ENCODE measurements around the gene PRRT4.

Gene PRRT4

DNA sequence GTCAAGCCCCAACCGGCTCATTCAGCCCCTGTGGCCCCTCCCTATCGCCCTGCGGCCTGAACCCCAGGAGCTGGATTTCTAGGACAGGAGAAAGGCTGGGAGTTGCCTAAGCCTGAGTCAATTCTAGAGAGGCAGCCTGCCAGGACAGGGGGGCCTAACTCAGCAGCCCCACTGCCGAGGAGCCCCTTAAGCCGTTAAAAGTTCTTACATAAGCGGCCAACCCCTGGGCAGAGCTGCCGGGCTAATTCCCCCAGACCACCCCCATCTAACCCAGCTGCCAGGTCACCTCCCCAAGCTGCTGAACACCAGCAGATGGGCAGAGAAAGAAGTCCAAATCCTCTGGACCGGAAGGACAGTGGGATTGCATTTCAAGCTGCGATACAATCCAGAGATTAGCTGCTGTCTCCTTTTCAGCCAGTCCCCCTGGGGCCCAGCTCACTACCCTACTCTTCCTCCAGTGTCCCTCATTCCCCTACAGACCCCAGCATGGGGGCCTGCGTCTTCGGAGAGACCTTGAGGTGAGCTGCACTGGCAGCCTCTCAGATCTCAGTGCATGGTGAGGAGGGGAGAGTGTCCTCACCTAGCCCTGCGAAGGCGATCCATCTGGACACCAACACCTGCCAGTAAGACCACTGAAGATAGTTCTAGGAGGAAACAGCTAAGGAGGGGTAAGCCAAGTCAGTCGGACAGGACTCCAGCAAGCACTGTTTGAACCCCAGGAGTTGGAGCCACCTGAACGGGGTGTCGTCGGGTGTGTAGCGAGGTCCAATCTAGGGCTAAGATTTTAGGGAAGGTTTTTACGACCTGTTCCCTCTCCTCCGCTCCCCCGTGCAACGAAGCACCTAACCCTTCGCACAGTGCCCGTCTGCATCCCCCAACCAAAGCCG, 47.5 kb upstream of the PRRT4 start:
- no peak for ATAC-seq
- TF ChIP-seq ZFP30 (CRISPR knock-in tag; IDR thresholded peaks at IDR 0.05) (no peak), GLIS3 (CRISPR knock-in tag; IDR thresholded peaks at IDR 0.05) (no peak), ZC3H10 (CRISPR knock-in tag; IDR thresholded peaks at IDR 0.05) (no peak), PPARA (CRISPR knock-in tag; IDR thresholded peaks at IDR 0.05; ENCODE audit: borderline replicate concordance) (no peak), TCF4 (CRISPR knock-in tag; IDR thresholded peaks at IDR 0.05; ENCODE audit: borderline replicate concordance) (no peak), ARNTL (CRISPR knock-in tag; IDR thresholded peaks at IDR 0.05; ENCODE audit: borderline replicate concordance, low read depth) (no peak)
- TF ChIP-seq, protein P1, sequence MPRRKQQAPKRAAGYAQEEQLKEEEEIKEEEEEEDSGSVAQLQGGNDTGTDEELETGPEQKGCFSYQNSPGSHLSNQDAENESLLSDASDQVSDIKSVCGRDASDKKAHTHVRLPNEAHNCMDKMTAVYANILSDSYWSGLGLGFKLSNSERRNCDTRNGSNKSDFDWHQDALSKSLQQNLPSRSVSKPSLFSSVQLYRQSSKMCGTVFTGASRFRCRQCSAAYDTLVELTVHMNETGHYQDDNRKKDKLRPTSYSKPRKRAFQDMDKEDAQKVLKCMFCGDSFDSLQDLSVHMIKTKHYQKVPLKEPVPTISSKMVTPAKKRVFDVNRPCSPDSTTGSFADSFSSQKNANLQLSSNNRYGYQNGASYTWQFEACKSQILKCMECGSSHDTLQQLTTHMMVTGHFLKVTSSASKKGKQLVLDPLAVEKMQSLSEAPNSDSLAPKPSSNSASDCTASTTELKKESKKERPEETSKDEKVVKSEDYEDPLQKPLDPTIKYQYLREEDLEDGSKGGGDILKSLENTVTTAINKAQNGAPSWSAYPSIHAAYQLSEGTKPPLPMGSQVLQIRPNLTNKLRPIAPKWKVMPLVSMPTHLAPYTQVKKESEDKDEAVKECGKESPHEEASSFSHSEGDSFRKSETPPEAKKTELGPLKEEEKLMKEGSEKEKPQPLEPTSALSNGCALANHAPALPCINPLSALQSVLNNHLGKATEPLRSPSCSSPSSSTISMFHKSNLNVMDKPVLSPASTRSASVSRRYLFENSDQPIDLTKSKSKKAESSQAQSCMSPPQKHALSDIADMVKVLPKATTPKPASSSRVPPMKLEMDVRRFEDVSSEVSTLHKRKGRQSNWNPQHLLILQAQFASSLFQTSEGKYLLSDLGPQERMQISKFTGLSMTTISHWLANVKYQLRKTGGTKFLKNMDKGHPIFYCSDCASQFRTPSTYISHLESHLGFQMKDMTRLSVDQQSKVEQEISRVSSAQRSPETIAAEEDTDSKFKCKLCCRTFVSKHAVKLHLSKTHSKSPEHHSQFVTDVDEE (CRISPR knock-in tag; IDR thresholded peaks at IDR 0.05), result no peak
- TF ChIP-seq, protein P2, sequence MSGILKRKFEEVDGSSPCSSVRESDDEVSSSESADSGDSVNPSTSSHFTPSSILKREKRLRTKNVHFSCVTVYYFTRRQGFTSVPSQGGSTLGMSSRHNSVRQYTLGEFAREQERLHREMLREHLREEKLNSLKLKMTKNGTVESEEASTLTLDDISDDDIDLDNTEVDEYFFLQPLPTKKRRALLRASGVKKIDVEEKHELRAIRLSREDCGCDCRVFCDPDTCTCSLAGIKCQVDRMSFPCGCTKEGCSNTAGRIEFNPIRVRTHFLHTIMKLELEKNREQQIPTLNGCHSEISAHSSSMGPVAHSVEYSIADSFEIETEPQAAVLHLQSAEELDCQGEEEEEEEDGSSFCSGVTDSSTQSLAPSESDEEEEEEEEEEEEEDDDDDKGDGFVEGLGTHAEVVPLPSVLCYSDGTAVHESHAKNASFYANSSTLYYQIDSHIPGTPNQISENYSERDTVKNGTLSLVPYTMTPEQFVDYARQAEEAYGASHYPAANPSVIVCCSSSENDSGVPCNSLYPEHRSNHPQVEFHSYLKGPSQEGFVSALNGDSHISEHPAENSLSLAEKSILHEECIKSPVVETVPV (CRISPR knock-in tag; IDR thresholded peaks at IDR 0.05), result no peak

DNA sequence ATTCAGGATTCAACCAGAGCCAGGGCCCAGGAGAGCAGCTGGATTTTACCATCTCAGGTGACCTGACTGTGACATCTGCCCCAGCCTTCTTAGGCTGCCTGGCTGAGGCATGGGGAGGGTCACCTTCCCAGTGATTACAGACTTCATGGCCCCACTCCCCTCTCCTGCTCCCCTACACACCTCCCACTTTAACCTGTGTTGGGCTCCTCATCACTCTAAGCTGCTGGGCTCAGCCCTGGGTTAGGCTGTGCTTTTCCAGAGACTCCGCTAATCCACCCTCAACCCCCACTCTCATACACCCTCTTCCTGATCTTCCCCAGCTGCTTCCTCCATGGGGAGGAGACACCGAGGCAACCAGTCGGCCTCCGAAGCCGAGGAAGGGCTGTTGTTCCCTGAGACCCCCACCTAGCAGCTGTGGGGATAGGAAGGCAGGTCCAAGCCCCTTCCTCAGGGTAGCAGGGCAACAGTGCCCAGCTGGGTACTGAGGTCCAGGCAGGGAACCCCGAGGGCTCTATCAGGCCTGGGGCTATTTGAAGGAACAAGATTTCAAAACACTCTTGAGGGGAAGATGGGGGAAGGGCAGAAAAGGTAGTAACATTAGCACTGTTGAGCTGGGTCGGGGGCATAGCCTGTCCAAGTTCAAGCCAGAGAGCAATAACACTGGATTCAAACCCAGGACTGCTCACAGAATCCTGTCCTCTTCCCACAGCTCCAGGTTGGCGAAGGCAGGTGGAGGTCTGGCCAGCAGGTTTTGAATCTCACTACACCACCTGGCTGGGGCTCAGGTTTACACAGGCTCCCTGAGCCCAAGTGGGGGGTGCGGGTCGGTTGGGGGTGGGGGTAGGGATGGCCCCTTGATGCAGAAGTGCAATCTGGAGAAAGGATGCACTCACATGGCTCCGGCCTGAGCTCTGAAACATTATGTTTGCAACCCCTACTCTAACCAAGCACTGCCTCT, 46.5 kb upstream of the PRRT4 start:
- TF ChIP-seq ZC3H10 (CRISPR knock-in tag; IDR thresholded peaks at IDR 0.05) (no peak), ZNF70 (CRISPR knock-in tag; IDR thresholded peaks at IDR 0.05) (no peak), ARNTL (CRISPR knock-in tag; IDR thresholded peaks at IDR 0.05; ENCODE audit: borderline replicate concordance, low read depth) (no peak), BACH2 (CRISPR knock-in tag; IDR thresholded peaks at IDR 0.05; ENCODE audit: borderline replicate concordance) (no peak), PPARA (CRISPR knock-in tag; IDR thresholded peaks at IDR 0.05; ENCODE audit: borderline replicate concordance) (no peak), ISL1 (CRISPR knock-in tag; IDR thresholded peaks at IDR 0.05) (no peak), CSDC2 (CRISPR knock-in tag; IDR thresholded peaks at IDR 0.05) (no peak), ZNF8 (CRISPR knock-in tag; IDR thresholded peaks at IDR 0.05) (no peak)
- TF ChIP-seq, protein P2 (CRISPR knock-in tag; IDR thresholded peaks at IDR 0.05), result no peak
- ATAC-seq, result no peak

DNA sequence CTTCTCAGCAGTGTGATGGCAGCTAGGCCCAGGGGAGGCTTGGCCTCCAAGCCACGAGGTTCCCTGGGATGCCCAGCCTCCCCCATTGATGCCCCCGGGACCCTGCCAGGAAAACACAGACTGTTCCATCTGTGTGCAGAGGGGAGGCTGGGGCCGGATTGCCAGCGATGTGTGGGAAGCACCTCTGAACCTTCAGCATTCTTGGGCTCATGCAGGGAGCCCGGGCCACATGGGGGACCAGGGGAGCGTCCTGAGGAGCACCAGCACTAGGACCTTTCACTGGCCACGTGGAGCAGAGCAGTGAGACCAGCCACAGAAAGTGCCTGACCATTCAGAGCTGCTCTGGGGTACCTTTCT, 45.7 kb upstream of the PRRT4 start:
- ATAC-seq, result no peak
- TF ChIP-seq, protein P3, sequence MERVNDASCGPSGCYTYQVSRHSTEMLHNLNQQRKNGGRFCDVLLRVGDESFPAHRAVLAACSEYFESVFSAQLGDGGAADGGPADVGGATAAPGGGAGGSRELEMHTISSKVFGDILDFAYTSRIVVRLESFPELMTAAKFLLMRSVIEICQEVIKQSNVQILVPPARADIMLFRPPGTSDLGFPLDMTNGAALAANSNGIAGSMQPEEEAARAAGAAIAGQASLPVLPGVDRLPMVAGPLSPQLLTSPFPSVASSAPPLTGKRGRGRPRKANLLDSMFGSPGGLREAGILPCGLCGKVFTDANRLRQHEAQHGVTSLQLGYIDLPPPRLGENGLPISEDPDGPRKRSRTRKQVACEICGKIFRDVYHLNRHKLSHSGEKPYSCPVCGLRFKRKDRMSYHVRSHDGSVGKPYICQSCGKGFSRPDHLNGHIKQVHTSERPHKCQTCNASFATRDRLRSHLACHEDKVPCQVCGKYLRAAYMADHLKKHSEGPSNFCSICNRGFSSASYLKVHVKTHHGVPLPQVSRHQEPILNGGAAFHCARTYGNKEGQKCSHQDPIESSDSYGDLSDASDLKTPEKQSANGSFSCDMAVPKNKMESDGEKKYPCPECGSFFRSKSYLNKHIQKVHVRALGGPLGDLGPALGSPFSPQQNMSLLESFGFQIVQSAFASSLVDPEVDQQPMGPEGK (CRISPR knock-in tag; IDR thresholded peaks at IDR 0.05; ENCODE audit: borderline replicate concordance), result no peak
- no peak for TF ChIP-seq TCF4 (CRISPR knock-in tag; IDR thresholded peaks at IDR 0.05; ENCODE audit: borderline replicate concordance)
- TF ChIP-seq ISL1 (CRISPR knock-in tag; IDR thresholded peaks at IDR 0.05), result no peak
- no peak for TF ChIP-seq TOX (CRISPR knock-in tag; IDR thresholded peaks at IDR 0.05; ENCODE audit: borderline replicate concordance)
- TF ChIP-seq, protein P1 (CRISPR knock-in tag; IDR thresholded peaks at IDR 0.05), result no peak
- no peak for TF ChIP-seq SNAI2 (CRISPR knock-in tag; IDR thresholded peaks at IDR 0.05)
- no peak for TF ChIP-seq BACH2 (CRISPR knock-in tag; IDR thresholded peaks at IDR 0.05; ENCODE audit: borderline replicate concordance)
- TF ChIP-seq, protein P2 (CRISPR knock-in tag; IDR thresholded peaks at IDR 0.05), result no peak
- TF ChIP-seq, protein P4, sequence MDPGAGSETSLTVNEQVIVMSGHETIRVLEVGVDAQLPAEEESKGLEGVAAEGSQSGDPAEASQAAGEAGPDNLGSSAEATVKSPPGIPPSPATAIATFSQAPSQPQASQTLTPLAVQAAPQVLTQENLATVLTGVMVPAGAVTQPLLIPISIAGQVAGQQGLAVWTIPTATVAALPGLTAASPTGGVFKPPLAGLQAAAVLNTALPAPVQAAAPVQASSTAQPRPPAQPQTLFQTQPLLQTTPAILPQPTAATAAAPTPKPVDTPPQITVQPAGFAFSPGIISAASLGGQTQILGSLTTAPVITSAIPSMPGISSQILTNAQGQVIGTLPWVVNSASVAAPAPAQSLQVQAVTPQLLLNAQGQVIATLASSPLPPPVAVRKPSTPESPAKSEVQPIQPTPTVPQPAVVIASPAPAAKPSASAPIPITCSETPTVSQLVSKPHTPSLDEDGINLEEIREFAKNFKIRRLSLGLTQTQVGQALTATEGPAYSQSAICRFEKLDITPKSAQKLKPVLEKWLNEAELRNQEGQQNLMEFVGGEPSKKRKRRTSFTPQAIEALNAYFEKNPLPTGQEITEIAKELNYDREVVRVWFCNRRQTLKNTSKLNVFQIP (CRISPR knock-in tag; IDR thresholded peaks at IDR 0.05; ENCODE audit: borderline replicate concordance, low read depth), result no peak
- TF ChIP-seq ZNF70 (CRISPR knock-in tag; IDR thresholded peaks at IDR 0.05), result no peak
- TF ChIP-seq ZNF8 (CRISPR knock-in tag; IDR thresholded peaks at IDR 0.05), result no peak
- TF ChIP-seq GLIS3 (CRISPR knock-in tag; IDR thresholded peaks at IDR 0.05), result no peak
- TF ChIP-seq ZC3H10 (CRISPR knock-in tag; IDR thresholded peaks at IDR 0.05), result no peak
- TF ChIP-seq ESRRG (CRISPR knock-in tag; IDR thresholded peaks at IDR 0.05), result no peak
- TF ChIP-seq RARB (CRISPR knock-in tag; IDR thresholded peaks at IDR 0.05), result no peak
- TF ChIP-seq ZFP30 (CRISPR knock-in tag; IDR thresholded peaks at IDR 0.05), result no peak

Data from SK-N-SH treated with all-trans-retinoic acid at 6 μM for 48 hours (cell line).